Measurements from ENCODE around the gene NIF3L1.
"Not testable (repeated sequence)": the region's sequence is repeated elsewhere in the genome, so short reads cannot be mapped to it uniquely, and the experiment has no call there.

Gene NIF3L1

GRCh38 chr2:200877443-200877842 lies 11.7 kb upstream of the NIF3L1 start:
- DNase-seq = no peak

GRCh38 chr2:200878289-200878880 lies 10.8 kb upstream of the NIF3L1 start:
- DNase-seq = no peak

- DNase-seq = not testable (repeated sequence)
These were observed 7.4 kb upstream of the NIF3L1 start for GRCh38 chr2:200881715-200882249.

- no peak for DNase-seq
These were observed 10.3 kb downstream of the NIF3L1 start for GRCh38 chr2:200899482-200899881.

GRCh38 chr2:200901459-200902072 lies 12.4 kb downstream of the NIF3L1 start:
- peak; percentile 87 for DNase-seq

- DNase-seq = peak; percentile 16
These were observed 16.6 kb downstream of the NIF3L1 start for GRCh38 chr2:200905618-200906296.

- no peak for DNase-seq
These were observed 20.8 kb downstream of the NIF3L1 start for GRCh38 chr2:200909958-200910357.

GRCh38 chr2:200913654-200914053 lies 24.5 kb downstream of the NIF3L1 start:
- DNase-seq = no peak

GRCh38 chr2:200922439-200922838 lies 33.3 kb downstream of the NIF3L1 start:
- DNase-seq = no peak

GRCh38 chr2:200929334-200930249 lies 40.4 kb downstream of the NIF3L1 start:
- no peak for DNase-seq

GRCh38 chr2:200930947-200931626 lies 41.9 kb downstream of the NIF3L1 start:
- no peak for DNase-seq

- DNase-seq = no peak
These were observed 50.7 kb downstream of the NIF3L1 start for GRCh38 chr2:200939832-200940231.

- DNase-seq = no peak
These were observed 54.4 kb downstream of the NIF3L1 start for GRCh38 chr2:200943527-200944105.

GRCh38 chr2:200944467-200945394 lies 55.6 kb downstream of the NIF3L1 start:
- DNase-seq = no peak

- no peak for DNase-seq
These were observed 56.2 kb downstream of the NIF3L1 start for GRCh38 chr2:200945395-200945729.

- DNase-seq = no peak
These were observed 61.2 kb downstream of the NIF3L1 start for GRCh38 chr2:200950378-200950777.
